Brain microvascular endothelial cell (primary cell): ENCODE data around the gene ZNF155.

Experiments
- DNase-seq: peaks from one replicate; pipeline ENCODE4 v3.0.0-alpha.2; 2020
- H3K27ac ChIP-seq: fragments of 250-450 bp; sonication (Bioruptor Pico); 2 replicates; pipeline ENCODE4 v1.5.1; 2020; ENCODE audit warnings: mild to moderate bottlenecking, moderate library complexity
- H3K27me3 ChIP-seq: fragments of 250-450 bp; sonication (Bioruptor Pico); replicated peaks from 2 replicates; pipeline ENCODE4 v1.5.1; 2020; ENCODE audit warnings: mild to moderate bottlenecking
- H3K36me3 ChIP-seq: fragments of 250-450 bp; sonication (Bioruptor Pico); replicated peaks from 2 replicates; pipeline ENCODE4 v1.5.1; 2020; ENCODE audit warnings: mild to moderate bottlenecking
- H3K4me3 ChIP-seq: 2 replicates; pipeline ENCODE4 v1.5.1; 2011; ENCODE audit warnings: low read depth, mild to moderate bottlenecking, control low read depth, low read length, moderate library complexity
- in situ Hi-C: cut with HindIII; loops from 2 replicates; pipeline ENCODE4 v1.10.0; 2017; ENCODE audit warnings: low sequenced_read_pairs, low pct_ligation_motif_present
- TF ChIP-seq, protein P1 (sequence below): IDR thresholded peaks from 2 replicates; pipeline ENCODE4 v1.5.1; 2011; ENCODE audit warnings: low read depth, mild to moderate bottlenecking, moderate library complexity, low read length, control low read depth, inconsistent platforms; ENCODE audit errors: missing control alignments

The ZNF155 gene

DNA sequence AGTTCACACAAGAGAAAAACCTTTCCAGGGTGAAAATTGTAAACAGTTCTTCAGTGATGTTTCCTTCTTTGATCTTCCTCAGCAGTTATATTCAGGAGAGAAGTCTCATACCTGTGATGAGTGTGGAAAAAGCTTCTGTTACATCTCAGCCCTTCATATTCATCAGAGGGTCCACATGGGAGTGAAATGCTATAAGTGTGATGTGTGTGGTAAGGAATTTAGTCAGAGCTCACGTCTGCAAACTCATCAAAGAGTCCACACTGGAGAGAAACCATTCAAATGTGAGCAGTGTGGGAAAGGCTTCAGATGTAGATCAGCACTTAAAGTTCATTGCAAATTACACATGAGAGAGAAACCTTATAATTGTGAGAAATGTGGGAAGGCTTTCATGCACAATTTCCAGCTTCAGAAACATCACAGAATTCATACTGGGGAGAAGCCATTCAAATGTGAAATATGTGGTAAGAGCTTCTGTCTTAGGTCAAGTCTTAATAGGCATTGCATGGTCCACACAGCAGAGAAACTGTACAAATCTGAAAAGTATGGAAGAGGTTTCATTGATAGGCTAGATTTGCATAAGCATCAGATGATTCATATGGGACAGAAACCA lies 48.1 kb downstream of the ZNF155 start:
- in situ Hi-C loops, result no loop called here
- Histone ChIP-seq H3K4me3 (no peak overlapping the region), H3K27ac (no peak overlapping the region), H3K27me3 (no peaks in the 10 kb centered on the region), H3K36me3 (peaks cover 46% of the 10 kb centered on the region)
- DNase-seq, result no peak
- TF ChIP-seq, protein P1, sequence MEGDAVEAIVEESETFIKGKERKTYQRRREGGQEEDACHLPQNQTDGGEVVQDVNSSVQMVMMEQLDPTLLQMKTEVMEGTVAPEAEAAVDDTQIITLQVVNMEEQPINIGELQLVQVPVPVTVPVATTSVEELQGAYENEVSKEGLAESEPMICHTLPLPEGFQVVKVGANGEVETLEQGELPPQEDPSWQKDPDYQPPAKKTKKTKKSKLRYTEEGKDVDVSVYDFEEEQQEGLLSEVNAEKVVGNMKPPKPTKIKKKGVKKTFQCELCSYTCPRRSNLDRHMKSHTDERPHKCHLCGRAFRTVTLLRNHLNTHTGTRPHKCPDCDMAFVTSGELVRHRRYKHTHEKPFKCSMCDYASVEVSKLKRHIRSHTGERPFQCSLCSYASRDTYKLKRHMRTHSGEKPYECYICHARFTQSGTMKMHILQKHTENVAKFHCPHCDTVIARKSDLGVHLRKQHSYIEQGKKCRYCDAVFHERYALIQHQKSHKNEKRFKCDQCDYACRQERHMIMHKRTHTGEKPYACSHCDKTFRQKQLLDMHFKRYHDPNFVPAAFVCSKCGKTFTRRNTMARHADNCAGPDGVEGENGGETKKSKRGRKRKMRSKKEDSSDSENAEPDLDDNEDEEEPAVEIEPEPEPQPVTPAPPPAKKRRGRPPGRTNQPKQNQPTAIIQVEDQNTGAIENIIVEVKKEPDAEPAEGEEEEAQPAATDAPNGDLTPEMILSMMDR, result no peak

DNA sequence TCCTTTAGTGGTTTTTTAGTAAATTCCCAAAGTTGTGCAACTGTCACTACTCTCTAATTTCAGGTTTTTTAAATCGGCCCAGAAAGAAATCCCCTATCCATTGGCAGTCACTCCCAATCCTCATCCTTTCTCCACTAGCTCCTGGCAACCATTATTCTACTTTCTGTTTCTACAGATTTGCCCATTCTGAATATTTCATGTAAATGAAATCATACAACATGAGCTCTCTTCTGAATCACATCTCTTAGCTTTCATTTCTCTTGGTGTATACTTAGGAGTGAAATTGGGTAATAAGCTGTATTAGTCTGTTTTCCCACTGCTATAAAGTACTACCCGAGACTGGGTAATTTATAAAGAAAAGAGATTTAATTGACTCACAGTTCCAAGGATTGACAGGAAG lies 58.2 kb downstream of the ZNF155 start:
- H3K4me3 ChIP-seq, result no peak overlapping the region
- TF ChIP-seq, protein P1, result no peak
- in situ Hi-C loops, result no loop called here
- no peak overlapping the region for H3K27ac ChIP-seq
- H3K27me3 ChIP-seq, result no peaks in the 10 kb centered on the region
- H3K36me3 ChIP-seq, result no peaks in the 10 kb centered on the region
- no peak for DNase-seq
